GM10266 (cell line): ENCODE results near the gene MEIS1.

ENCODE experiments used
- DNase-seq: peaks from one replicate; pipeline ENCODE4 v3.0.0; 2012; ENCODE audit errors: extremely low spot score
- CTCF ChIP-seq: IDR thresholded peaks from 2 replicates; pipeline ENCODE4 v1.5.1; 2012; ENCODE audit warnings: mild to moderate bottlenecking, low read depth; ENCODE audit not compliant: control insufficient read depth, insufficient read depth; ENCODE audit errors: missing control alignments

Gene MEIS1

GRCh38 chr2:66427300-66427699 lies 7.6 kb upstream of the MEIS1 start:
- TF ChIP-seq CTCF: no peak
- no peak for DNase-seq

GRCh38 chr2:66428986-66429612 lies 5.8 kb upstream of the MEIS1 start:
- TF ChIP-seq CTCF: peak; percentile 68
- no peak for DNase-seq

- TF ChIP-seq CTCF: no peak
Measured at GRCh38 chr2:66429693-66430504, 5.0 kb upstream of the MEIS1 start.

GRCh38 chr2:66430505-66431273 lies 4.2 kb upstream of the MEIS1 start:
- TF ChIP-seq CTCF: no peak
- DNase-seq: no peak

More at GRCh38 chr2:66429693-66430504, 5.0 kb upstream of the MEIS1 start:
- no peak for DNase-seq

GRCh38 chr2:66431274-66431642 lies 3.7 kb upstream of the MEIS1 start:
- TF ChIP-seq CTCF: no peak
- no peak for DNase-seq

GRCh38 chr2:66431846-66432587 lies 2.9 kb upstream of the MEIS1 start:
- no peak for DNase-seq
- no peak for TF ChIP-seq CTCF
